HUES6 (cell line): Measurements from ENCODE around the gene VPS26B.
"Not testable (repeated sequence)": the region's sequence is repeated elsewhere in the genome, so short reads cannot be mapped to it uniquely, and the experiment has no call there.

ENCODE experiments used
- H3K27ac ChIP-seq: 2 replicates; pipeline ENCODE4 v1.7.0; 2013; ENCODE audit warnings: low read depth, mild to moderate bottlenecking, low read length, inconsistent platforms
- H3K27me3 ChIP-seq: 2 replicates; pipeline ENCODE4 v1.6.1; 2013; ENCODE audit warnings: low read length; ENCODE audit not compliant: control insufficient read depth, insufficient read depth
- H3K36me3 ChIP-seq: 2 replicates; pipeline ENCODE4 v1.6.1; 2013; ENCODE audit warnings: low read length; ENCODE audit not compliant: control insufficient read depth, insufficient read depth
- H3K4me1 ChIP-seq: 2 replicates; pipeline ENCODE4 v1.6.1; 2013; ENCODE audit warnings: low read length; ENCODE audit not compliant: control insufficient read depth, insufficient read depth
- H3K4me3 ChIP-seq: 2 replicates; pipeline ENCODE4 v1.5.1; 2013; ENCODE audit warnings: low read depth, low read length
- H3K9ac ChIP-seq: one replicate; pipeline ENCODE4 v1.6.1; 2013; ENCODE audit warnings: mild to moderate bottlenecking, low read length
- H3K9me3 ChIP-seq: 2 replicates; pipeline ENCODE4 v1.6.1; 2013; ENCODE audit warnings: low read depth, low read length; ENCODE audit not compliant: control insufficient read depth, insufficient read depth

The VPS26B gene

DNA sequence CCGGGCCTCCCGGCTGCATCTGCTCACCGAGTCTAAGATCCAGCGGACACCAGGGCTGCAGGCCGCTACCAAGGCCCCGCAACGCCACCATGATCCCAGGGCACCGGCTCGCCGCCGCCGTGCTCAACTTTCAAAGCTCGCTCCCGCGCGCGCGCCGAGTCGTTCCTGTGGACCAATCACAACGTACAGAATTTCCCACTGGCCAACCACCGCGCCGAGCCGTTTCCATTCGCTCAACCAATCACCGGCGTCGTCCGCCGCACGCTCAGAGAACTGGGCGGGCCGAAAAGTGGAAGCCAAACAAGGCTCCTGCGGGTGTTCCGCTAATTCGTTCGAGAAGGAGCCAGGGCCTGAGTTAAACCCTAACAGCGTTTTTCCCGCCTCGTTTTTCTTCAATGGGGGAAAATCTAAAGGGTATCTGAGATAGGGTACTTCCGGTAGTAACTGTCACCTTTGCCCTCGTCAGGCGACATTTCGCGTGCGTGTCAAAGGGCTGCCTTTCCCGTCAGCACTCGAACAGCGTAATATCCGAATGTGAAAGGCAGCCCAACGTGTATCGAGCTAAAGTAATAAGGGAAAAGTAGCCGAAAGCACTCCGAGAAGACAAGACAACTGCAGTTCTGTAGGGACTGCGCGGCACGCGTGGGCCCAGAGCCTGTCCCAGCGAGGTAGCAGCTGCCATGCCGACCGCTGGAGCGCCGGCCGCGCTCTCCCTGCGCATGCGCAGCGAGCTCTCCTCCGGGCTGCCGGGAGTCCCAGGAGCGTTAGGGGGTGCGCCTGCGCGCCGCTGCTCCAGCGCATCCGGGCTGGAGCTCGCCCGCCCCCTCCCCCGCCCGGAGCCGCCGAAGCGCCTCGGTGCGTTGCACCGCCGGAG lies at the start of gene VPS26B, which contains the start of gene NCAPD3:
TSS of gene VPS26B (plus strand) at position 836 of the 874 bp plus-strand sequence. CDS start 452 bp downstream, outside the sequence.
TSS of gene NCAPD3 (minus strand) at position 132 of the 874 bp plus-strand sequence. CDS start at position 91, 41 bp downstream.
- peaks cover 21% of the 10 kb centered on the region for H3K4me1 ChIP-seq
- peak within 1 kb of the TSS; percentile 93 for H3K4me3 ChIP-seq
- peaks cover 7% of the 10 kb centered on the region; the same call in 1 of the 2 replicates for H3K27me3 ChIP-seq
- H3K36me3 ChIP-seq, result peaks cover 13% of the 10 kb centered on the region
- H3K9ac ChIP-seq, result peak within 1 kb of the TSS; percentile 78
- no peaks in the 10 kb centered on the region for H3K9me3 ChIP-seq
- H3K27ac ChIP-seq, result peak within 1 kb of the TSS; percentile 50; the same call in 1 of the 2 replicates

- Histone ChIP-seq H3K4me1 (no peaks in the 10 kb centered on the region), H3K9me3 (peaks cover 31% of the 10 kb centered on the region), H3K27ac (no peak overlapping the region), H3K27me3 (no peaks in the 10 kb centered on the region), H3K36me3 (peaks cover 100% of the 10 kb centered on the region), H3K9ac (no peak overlapping the region), H3K4me3 (no peak overlapping the region)
These were observed 48.2 kb upstream of the VPS26B start for GRCh38 chr11:134176284-134176683.

DNA sequence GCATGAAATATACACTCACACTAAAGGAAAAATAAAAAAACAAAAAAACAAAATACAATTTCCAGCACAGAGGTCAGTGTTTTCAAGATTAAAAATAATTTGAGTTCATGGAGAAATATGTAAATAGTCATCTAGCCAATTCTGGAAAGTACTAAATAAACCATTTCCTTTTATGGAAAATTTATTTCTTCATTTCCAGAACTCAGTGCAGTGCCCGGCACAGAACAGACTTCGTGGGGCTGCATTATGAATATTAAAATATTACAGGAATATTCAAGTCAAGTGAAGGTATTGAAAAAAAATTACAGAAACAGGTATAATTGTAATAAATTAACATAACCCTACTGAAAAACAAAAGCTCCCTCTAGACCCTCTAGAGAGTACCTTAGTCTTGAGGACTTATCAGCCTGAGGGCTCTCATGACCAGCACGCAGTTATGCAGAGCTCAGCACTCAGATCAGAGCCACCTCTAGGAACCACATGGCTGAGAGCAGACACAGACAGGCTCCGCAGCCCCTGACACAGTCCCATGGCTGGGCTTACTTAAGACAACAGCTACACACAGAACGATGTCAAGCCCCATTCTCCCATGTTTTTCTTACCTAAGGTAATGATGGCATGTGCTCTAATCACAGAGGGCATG lies 46.3 kb upstream of the VPS26B start:
- no peaks in the 10 kb centered on the region for H3K4me1 ChIP-seq
- no peak overlapping the region for H3K9ac ChIP-seq
- H3K36me3 ChIP-seq, result peaks cover 100% of the 10 kb centered on the region
- peaks cover 14% of the 10 kb centered on the region for H3K9me3 ChIP-seq
- H3K4me3 ChIP-seq, result no peak overlapping the region
- H3K27me3 ChIP-seq, result no peaks in the 10 kb centered on the region
- no peak overlapping the region for H3K27ac ChIP-seq

DNA sequence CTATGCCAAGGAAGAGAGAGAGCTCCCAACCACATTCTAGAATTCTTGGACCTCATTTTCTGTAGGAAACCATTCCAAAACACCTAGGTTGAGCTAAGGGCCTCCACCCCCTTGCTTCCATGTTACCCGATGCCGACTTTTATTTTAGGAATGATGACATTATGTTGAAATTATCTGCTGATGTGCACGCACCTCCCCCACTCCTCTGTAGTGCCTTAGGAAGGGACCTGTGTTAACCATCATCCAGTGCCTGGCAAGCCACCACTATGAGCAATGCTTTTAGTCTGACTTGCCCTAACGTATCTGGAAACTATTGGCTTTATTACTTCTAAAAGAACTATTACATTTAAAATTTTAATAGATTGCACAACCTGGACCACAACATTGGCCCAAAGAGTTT lies 42.8 kb upstream of the VPS26B start:
- no peaks in the 10 kb centered on the region; the same call in 1 of the 2 replicates for H3K9me3 ChIP-seq
- no peak overlapping the region for H3K4me3 ChIP-seq
- H3K27ac ChIP-seq, result no peak overlapping the region
- no peak overlapping the region for H3K9ac ChIP-seq
- no peaks in the 10 kb centered on the region for H3K4me1 ChIP-seq
- peaks cover 91% of the 10 kb centered on the region for H3K36me3 ChIP-seq
- H3K27me3 ChIP-seq, result no peaks in the 10 kb centered on the region

DNA sequence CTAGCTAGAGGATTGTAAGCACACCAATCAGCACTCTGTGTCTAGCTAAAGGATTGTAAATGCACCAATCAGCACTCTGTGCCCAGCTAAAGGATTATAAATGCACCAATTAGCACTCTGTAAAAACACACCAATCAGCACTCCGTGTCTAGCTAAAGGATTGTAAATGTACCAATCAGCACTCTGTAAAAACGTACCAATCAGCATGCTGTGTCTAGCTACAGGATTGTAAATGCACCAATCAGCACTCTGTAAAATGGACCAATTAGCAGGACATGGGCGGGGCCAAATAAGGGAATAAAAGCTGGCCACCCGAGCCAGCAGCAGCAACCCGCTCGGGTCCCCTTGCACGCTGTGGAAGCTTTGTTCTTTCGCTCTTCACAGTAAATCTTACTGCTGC lies 36.4 kb upstream of the VPS26B start:
- H3K27me3 ChIP-seq, H3K4me1 ChIP-seq, H3K27ac ChIP-seq, H3K4me3 ChIP-seq, H3K9ac ChIP-seq: not testable (repeated sequence)
- Histone ChIP-seq H3K9me3 (peaks cover 11% of the 10 kb centered on the region; the same call in 1 of the 2 replicates), H3K36me3 (peaks cover 90% of the 10 kb centered on the region)

DNA sequence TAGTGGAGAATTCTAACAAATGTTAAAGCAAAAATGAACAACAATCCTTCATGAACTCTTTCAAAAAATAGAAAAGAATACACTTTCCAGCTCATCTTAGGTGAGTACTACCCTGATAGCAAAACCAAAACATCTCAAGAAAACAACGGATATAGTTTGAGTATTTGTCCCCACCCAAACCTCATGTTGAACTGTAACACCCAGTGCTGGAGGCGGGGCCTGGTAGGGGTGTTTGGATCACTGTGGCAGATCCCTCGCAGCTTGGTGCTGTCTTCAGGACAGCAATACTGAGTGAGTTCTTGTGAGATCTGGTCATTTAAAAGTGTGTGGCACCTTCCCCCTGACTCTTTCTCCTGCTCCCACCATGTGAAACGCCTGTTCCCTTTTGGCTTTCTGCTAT lies 27.7 kb upstream of the VPS26B start:
- H3K4me3 ChIP-seq, result no peak overlapping the region
- no peaks in the 10 kb centered on the region for H3K9me3 ChIP-seq
- no peaks in the 10 kb centered on the region for H3K4me1 ChIP-seq
- no peak overlapping the region for H3K27ac ChIP-seq
- H3K9ac ChIP-seq, result no peak overlapping the region
- peaks cover 79% of the 10 kb centered on the region for H3K36me3 ChIP-seq
- H3K27me3 ChIP-seq, result no peaks in the 10 kb centered on the region

DNA sequence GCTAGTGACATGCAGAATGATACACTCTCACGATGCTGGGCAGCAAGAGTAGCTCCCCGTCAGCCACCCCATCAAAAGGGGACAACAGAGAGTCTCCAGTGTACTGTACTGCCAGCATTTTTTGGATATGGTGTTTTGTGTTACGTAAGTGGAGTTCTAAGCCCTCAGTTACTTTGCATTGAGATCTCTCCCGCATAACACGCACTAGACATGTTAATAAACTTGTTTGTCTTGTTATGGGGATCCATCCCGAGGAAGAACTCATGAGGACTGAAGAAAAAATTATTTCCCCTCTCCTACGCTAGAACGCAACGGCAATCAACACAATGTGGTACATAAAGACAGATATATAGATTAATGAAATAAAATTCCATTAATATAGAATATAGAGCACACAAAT lies 24.9 kb upstream of the VPS26B start:
- Histone ChIP-seq H3K4me3 (no peak overlapping the region), H3K27me3 (no peaks in the 10 kb centered on the region), H3K4me1 (no peaks in the 10 kb centered on the region), H3K27ac (no peak overlapping the region), H3K9ac (no peak overlapping the region), H3K9me3 (no peaks in the 10 kb centered on the region), H3K36me3 (peaks cover 79% of the 10 kb centered on the region)

GRCh38 chr11:134200688-134201087 lies 23.8 kb upstream of the VPS26B start:
- no peak overlapping the region for H3K4me3 ChIP-seq
- no peak overlapping the region for H3K27ac ChIP-seq
- no peaks in the 10 kb centered on the region for H3K4me1 ChIP-seq
- H3K27me3 ChIP-seq, result no peaks in the 10 kb centered on the region
- H3K9ac ChIP-seq, result no peak overlapping the region
- H3K9me3 ChIP-seq, result no peaks in the 10 kb centered on the region
- peaks cover 82% of the 10 kb centered on the region for H3K36me3 ChIP-seq

DNA sequence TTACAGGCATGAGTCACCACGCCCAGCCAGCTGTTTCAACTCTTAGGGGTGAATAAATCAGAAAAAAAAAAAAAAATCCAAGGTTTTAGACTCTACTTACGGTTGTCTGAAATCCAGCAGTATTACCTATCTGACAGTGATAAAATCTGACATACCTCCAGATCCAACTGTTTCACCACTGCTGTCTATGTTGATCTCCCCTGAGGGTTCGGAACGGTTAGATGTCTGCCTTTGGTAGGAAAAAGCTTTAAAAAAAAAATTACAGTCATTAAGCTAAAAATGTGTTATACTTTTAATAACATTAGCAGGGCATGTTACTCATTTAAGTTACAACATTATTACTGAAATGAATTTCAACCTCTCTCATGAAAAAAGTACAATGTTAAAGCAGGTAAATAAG lies 21.8 kb upstream of the VPS26B start:
- Histone ChIP-seq H3K9ac (no peak overlapping the region), H3K4me1 (no peaks in the 10 kb centered on the region), H3K27ac (no peak overlapping the region), H3K9me3 (no peaks in the 10 kb centered on the region), H3K36me3 (peaks cover 82% of the 10 kb centered on the region), H3K27me3 (no peaks in the 10 kb centered on the region), H3K4me3 (no peak overlapping the region)

DNA sequence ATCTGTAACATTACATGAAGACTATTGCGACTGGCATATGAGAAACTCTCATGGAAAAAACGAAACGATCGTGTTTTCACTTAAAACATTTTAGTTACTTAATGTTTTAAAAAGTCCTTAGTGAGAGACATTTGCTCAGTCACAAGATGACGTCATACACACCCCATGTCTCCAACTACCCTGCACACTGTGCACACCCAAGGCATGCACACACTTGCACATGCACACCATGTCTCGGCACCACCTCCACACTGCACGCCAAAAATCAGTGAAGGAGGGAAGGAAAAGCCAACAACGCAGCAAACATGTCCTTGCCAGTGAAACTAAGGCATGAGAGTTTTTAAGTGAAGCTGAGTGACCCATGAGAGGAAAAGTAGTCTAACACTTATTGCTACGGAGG lies 18.7 kb upstream of the VPS26B start:
- Histone ChIP-seq H3K9ac (no peak overlapping the region), H3K4me1 (no peaks in the 10 kb centered on the region), H3K27me3 (no peaks in the 10 kb centered on the region), H3K9me3 (no peaks in the 10 kb centered on the region), H3K4me3 (no peak overlapping the region), H3K27ac (no peak overlapping the region), H3K36me3 (peaks cover 92% of the 10 kb centered on the region)

DNA sequence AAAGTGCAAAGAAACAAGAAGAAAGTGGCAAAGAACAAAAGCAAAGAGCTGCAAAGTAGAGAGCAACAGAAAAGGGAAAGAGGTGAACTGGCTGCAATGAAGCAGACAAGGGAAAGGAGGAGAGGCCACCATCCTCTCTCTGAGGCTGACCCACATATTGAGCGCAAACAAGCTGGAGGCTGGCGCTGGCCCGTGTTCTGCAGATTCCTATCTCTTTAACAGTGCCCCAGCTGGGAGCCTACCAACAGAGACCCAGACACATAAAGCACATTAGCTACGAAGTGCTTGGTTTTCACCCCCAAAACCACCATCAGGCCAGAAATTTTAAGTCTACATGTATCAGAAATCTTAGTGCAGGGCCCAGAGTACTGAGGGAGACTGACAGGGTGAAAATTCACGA lies 18.3 kb upstream of the VPS26B start:
- Histone ChIP-seq H3K4me1 (no peaks in the 10 kb centered on the region), H3K36me3 (peaks cover 91% of the 10 kb centered on the region), H3K4me3 (no peak overlapping the region), H3K27ac (no peak overlapping the region), H3K27me3 (no peaks in the 10 kb centered on the region), H3K9me3 (no peaks in the 10 kb centered on the region), H3K9ac (no peak overlapping the region)
